Right lobe of liver (tissue), 4 donors: ENCODE measurements around the gene MED26.

ENCODE experiments used
- POLR2A ChIP-seq: fragments of 450-650 bp; IDR thresholded peaks from one replicate; pipeline ENCODE4 v1.6.1; 2017; ENCODE audit warnings: antibody characterized with exemption, mild to moderate bottlenecking
- TF ChIP-seq, protein P1 (sequence below), 4 donors: fragments of 200-600 bp in 3 of 4; fragments of 450-650 bp in 1 of 4; IDR thresholded peaks; one replicate each; pipeline versions ENCODE4 v1.5.1 to v1.8.0; 2016 to 2022; ENCODE audit warnings: antibody characterized with exemption in 4 of 4, mild to moderate bottlenecking in 2 of 4
- donor health status: DM: no; HTN: no; CAD: no.
- donor health status: DM: no; HTN: no; CAD: no.
- donor health status: DM: no; HTN: yes; CAD: no.

DNA sequence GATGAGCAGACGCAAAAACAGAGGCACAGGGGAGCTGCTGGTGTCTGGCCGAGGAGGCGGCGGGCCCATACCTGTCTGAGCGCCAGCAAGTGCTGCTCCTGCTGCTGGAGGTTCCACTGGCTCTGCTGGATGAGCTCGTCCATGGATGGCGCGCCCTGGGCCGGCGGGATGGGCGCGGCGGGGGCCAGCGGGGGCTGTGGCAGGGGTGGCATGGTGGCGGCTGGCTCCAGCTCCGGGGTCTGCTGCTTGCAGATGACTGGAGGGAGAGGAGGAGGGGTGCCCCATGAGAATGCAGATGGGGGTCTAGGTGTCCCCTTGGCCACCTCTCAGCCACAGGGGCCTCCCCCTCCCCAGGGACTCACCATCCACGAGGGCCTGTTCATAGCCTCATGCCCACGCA lies 92.6 kb downstream of the MED26 start:
- no peak for TF ChIP-seq POLR2A
- TF ChIP-seq, protein P1, sequence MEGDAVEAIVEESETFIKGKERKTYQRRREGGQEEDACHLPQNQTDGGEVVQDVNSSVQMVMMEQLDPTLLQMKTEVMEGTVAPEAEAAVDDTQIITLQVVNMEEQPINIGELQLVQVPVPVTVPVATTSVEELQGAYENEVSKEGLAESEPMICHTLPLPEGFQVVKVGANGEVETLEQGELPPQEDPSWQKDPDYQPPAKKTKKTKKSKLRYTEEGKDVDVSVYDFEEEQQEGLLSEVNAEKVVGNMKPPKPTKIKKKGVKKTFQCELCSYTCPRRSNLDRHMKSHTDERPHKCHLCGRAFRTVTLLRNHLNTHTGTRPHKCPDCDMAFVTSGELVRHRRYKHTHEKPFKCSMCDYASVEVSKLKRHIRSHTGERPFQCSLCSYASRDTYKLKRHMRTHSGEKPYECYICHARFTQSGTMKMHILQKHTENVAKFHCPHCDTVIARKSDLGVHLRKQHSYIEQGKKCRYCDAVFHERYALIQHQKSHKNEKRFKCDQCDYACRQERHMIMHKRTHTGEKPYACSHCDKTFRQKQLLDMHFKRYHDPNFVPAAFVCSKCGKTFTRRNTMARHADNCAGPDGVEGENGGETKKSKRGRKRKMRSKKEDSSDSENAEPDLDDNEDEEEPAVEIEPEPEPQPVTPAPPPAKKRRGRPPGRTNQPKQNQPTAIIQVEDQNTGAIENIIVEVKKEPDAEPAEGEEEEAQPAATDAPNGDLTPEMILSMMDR (IDR thresholded peaks at IDR 0.05): no peak
